Inferior parietal cortex (tissue), 1 donor: ENCODE data around the gene SAA2.
"Not testable (repeated sequence)": the region's sequence is repeated elsewhere in the genome, so short reads cannot be mapped to it uniquely, and the experiment has no call there.

Experiments
- DNase-seq: peaks from one replicate; pipeline ENCODE4 v3.0.0-alpha.2; 2016; ENCODE audit errors: extremely low spot score

Gene SAA2

DNA sequence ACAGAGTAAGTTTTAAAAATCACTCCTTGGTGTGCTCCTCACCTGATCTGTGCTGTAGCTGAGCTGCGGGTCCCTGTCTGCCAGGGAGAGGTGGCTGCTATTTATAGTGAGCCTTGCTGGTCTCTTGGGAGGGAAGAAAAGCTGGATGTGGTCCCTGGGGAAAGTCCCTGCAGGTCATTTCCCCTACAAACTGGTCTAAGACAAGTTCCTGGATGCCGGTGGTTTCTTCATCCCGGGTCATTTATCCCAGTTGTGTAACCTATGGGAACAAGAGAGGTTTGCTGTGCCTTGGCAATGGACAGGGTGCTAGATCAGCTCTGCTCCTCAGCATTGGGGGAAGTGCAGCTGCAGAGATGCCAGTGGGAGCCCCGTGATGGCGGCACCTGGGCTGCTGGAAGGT is at the start of gene SAA2:
SAA2 (minus strand) TSS at position 108 of the 400 bp plus-strand sequence. CDS start 657 bp downstream, outside the sequence.
- no peak for DNase-seq

DNA sequence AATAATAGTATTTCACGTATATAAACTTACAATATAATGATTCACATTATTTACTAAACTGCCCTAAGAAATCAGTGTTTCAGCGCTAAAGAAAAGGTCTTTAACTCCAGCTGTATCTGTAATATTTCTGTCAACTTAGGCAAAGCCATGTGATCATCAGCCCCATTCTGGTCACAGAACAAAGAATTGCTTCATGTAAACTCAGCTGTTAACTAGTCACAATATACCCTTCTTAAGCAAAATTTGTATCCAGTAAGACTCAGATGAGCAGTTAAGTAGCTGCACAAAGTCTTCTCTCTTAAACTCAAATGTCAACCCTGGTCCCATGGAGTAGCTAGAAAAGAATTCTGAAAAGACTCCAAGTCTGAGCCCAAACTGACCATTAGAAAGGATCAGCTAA is 46.8 kb upstream of the SAA2 start:
- no peak for DNase-seq

DNA sequence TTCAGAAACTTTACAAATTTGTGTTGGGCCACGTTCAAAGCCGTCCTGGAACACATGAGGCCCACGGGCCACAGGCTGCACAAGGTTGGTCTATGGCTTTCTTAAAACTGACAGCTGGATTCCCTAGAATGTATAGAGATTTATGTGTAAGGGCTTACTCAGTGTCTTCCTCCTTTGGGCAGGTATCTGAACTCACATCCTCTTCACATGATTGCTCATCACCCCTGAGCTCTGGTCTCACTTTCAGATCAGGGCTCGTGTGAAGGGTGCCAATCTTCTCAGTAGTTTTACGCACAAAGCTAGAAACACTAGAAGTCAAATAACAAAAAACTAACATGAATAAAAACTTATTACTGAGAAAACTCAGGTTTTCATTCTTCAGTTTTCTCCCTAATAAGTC is 46.4 kb upstream of the SAA2 start:
- no peak for DNase-seq

DNA sequence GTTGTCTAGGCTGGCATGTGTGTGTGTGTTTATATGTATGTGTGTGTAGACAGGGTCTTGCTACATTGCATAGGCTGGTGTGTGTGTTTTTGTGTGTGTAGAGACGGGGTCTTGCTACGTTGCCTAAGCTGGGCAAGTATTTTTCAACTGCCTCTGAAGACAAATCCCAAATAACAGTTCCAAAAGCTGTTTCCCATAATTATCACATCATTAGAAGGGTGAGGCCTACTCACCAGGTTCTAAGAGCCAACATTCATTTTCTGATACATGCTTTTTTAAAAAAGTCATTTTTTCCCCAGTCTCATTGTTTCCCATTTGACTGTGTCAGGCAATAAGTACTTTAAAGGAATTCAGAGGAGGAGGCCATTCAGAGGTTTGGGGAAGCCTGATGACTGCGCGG is 40.4 kb upstream of the SAA2 start:
- DNase-seq: no peak

DNA sequence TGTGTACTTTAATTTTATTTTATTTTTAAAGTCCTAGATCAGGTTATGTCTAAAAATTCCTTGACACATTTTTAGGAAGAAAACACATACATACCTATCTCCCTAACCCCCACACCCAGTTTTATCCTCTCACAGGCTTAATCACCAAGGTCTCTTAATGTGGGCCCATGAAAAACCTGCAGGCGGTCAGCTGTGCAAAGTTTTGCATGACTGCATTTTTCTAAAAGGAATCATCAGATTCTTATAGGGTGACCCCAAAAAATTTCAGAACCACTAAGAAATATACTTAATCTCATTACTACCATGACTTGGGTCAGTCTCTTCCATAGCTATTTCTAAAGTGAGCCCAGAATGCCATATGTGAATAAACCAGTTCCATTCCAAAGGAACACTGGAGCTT is 37.4 kb upstream of the SAA2 start:
- DNase-seq: no peak

DNA sequence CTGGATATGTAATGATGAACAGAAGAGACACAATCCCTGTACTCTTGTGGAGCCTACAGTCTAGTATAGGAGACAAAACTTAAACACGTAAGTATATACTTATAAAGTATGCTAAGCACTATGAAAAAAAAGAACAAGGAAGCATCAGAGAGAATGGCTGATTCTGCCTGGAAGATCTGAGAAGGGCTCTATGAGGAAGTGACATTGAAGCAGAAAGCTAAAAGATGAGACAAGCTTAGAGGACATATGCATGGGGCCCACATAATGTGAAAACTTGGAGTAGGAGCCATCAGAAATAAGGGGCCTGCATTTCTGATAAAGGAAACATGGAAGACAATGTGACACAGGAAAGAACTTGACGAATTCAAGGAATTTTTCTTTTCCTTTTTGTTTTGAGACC is 34.2 kb upstream of the SAA2 start:
- no peak for DNase-seq

DNA sequence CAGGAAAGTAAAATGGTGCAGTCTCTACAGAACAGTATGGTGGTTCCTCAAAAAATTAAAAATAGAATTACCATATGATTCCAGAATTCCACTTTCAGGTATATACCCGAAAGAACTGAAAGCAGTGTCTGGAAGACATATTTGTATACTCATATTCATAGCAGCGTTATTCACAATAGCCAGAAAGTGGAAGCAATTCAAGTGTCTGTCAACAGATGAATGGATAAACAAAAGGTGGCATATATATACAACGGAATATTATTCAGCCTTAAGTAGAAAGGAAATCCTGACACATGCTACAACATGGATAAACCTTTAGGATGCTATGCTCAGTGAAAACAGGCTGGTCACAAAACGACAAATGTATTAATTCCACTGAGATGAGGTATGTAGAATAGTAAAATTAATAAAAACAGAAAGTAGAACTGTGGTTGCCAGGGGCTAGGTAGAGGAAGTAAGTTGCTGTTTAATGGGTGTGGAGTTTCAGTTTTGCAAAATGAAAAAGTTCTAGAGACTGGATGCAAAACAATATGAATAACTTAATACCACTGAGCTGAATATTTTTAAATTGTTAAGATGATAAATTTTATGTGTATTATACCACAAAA is 32.1 kb upstream of the SAA2 start:
- DNase-seq: no peak

DNA sequence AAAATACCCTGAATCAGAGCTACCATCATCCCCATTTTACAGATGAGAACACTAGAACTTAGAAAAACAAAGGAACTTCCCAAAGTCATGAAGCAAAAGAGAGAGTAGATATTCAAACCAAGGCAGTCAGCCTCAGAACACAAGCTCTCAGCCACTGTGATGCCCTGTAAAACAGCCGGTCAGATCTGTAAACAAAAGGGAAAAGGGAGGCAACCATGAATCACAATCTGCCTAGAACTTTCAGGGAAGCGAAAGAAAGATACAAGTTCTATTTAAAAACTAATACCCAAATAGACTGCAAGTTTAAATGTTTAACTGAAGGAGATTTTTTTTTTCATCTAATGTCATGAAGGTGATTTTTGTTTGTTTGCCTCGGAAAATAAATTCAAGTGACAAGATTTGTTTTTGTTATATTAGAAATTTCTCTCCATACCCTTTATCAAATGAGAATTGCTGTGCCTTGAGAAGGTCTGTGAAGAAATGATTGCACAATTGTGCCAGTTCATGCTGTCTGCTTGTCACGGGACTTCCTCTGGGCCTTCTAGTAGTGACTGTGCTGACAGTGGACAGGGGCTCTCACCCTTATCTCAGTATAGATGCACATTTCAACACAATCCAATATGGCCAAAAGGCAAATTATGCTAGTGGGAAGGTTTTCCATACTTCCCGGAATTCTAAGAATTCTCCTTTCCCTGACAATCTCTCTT is 29.2 kb upstream of the SAA2 start:
- peak; percentile 15 for DNase-seq

DNA sequence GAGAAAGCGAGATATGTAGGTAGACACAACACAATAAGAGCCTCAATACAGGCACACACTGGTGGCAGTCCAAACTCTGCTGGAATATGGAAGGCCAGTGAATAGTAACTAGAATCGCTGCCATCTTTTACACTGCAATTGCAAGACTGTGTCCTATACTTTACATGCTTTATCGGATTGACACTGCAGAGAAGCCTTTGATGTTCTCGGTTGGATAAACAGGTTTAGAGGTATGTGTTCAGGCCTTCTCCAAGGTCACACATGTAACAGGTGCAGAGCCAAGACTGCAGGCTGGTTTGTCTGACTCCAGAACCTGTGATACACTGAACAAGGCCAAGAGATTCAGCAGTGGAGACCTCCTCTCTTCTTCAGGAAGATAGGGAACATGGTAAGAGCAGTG is 22.7 kb upstream of the SAA2 start:
- DNase-seq: no peak

DNA sequence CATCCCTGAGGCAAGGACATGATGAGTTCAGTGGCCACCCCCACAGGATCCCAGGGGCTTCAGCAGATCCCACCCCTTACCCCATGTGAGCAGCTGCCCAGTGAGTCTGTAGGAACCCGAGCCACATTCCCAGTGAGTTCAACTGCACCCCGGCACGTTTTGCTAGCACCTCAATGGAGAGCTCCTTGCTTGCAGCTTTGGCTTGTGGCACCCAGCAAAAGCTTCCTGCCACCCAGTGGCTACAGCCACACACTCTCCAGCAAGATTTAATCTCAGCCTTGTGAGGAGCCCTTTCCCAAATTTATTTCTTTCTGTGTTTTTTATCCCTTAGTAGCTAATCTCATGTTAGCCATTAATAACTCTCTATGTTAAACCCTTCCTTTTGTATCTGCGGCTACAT is 21.6 kb upstream of the SAA2 start:
- DNase-seq: no peak

DNA sequence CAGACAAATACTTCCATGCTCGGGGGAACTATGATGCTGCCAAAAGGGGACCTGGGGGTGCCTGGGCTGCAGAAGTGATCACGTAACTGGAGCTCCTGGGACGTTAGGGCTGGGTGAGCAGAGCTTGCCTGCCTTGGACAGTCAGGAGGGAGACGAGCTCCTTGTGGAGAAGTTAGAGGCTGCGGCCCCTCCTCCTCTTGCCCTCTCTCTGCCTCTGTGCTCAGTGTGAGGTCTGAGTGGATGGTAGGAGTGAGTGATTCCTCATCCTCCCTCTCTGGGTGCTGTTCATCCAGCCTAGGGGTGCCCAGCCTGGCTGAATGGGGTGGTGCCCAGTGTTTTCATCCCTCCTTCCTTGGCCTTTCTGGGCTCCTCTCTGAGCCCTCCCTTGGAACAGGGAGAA is 20.8 kb upstream of the SAA2 start:
- not testable (repeated sequence) for DNase-seq

DNA sequence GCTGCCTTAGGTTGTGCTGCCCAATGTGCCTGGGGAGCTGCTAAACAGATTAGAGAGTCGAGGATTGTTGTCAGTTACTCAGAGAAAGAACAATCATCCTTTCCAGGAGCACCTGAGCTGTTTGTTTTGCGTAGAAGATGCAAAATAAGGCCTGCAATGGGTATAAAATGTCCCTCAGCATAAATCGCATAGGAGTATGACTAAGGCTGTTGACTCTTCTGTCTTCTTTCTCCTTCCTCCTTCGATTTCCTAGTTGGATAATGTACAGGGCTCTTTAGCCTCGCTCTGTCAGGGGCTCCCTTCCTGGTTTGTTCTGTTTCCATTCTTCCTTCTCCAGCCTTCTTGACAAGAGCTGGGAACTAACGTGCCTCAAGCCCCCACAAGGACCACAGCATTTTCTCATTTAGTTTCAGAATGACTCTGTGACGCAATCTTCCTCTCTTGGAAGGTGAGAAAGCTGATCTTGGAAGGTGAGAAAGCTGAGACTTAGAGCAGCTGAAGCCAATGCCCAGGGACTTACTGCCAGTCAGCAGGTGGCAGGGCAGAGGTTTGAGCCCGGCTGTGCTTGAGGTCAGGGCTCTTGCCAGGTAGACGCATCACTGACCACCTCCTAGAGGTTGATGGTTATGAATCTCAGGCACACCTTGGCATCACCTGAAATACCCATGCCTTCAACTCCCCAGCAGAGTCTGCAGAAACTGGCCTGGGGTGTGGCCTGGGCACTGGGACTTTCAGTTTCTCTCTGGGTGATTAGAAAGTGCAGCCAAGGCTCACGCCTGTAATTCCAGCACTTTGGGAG is 19.1 kb upstream of the SAA2 start:
- not testable (repeated sequence) for DNase-seq

DNA sequence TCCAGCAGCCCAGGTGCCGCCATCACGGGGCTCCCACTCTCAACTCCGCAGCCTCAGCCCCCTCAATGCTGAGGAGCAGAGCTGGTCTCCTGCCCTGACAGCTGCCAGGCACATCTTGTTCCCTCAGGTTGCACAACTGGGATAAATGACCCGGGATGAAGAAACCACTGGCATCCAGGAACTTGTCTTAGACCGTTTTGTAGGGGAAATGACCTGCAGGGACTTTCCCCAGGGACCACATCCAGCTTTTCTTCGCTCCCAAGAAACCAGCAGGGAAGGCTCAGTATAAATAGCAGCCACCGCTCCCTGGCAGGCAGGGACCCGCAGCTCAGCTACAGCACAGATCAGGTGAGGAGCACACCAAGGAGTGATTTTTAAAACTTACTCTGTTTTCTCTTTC is 17.5 kb upstream of the SAA2 start, which contains the start of gene SAA1:
SAA1 (plus strand) TSS at position 316 of the 400 bp plus-strand sequence. CDS start 624 bp downstream, outside the sequence.
- DNase-seq: no peak

DNA sequence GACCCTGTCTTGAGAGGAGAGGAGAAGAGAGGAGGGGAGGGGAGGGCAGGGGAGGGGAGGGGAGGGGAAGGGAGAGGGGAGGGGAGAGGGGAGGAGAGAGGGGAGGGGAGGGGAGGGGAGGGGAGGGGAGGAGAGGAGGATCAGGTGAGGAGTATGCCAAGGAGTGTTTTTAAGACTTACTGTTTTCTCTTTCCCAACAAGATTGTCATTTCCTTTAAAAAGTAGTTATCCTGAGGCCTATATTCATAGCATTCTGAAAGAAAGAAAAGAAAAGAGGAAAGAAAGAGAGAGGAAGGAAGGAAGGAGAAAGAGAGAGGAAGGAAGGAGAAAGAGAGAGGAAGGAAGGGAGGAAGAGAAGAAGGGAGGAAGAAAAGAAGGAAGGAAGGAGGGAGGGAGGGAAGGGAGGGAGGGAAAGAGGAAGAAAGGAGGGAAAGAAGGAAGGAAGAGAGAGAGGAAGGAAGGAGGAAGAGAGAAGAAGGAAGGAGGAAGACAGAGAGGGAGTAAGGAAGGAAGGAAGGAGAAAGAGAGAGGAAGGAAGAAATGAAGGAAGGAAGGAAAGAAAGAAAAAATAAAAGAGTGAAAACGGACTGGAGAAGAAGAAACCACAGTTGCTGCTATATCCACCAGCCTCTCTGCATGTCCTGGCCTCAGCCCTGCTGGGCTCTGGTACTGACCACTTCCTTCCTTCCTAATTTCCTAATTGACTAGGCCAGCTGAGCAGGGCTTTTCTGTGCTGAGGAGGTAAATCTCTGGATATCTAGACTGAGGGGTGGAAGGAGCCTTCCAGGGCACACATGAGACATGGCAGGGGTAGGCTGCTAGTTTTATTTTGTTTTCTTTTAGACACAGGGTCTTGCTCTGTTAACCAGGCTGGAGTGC is 16.4 kb upstream of the SAA2 start:
- no peak for DNase-seq

DNA sequence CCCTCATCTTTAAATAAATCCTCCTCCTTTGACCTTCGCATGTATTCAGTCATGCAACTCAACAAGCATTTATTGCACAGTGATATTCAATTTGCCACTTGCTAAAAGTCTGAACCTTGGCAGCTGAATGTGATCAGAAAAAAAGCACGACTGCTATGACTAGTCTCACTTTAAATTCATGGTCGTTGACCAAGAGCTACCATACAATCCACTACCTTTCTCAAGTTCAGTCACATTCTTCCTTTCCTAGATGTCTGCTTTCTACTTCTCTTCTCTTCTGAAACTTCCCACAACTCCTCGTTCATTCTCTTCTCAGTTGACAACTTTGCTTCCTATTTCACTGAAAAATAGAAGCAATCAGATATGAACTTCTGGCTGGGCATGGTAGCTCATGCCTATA is 15.6 kb upstream of the SAA2 start:
- DNase-seq: no peak

DNA sequence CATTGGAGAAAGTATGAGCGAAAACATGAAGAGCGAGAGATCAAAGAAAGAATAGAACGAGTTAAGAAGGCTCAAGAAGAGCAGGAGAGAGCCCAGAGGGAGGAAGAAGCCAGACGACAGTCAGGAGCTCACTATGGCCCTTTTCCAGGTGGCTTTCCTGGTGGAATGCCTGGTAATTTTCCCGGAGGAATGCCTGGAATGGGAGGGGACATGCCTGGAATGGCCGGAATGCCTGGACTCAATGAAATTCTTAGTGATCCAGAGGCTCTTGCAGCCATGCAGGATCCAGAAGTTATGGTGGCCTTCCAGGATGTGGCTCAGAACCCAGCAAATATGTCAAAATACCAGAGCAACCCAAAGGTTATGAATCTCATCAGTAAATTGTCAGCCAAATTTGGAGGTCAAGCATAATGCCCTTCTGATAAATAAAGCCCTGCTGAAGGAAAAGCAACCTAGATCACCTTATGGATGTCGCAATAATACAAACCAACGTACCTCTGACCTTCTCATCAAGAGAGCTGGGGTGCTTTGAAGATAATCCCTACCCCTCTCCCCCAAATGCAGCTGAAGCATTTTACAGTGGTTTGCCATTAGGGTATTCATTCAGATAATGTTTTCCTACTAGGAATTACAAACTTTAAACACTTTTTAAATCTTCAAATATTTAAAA is 14.3 kb upstream of the SAA2 start:
- not testable (repeated sequence) for DNase-seq

DNA sequence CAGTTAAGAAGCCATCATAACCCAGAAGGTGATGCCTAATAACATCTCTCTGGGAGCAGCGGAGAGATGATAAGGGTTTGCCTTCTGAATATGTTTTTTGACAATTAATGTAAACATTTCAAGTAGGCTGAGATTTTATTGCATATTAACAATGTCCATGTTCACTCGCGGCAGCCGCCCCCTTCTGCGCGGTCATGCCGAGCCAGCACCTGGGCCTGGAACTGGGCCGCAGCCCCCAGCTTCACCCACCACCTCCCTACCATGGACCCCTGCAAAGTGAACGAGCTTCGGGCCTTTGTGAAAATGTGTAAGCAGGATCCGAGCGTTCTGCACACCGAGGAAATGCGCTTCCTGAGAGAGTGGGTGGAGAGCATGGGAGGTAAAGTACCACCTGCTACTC is 13.3 kb upstream of the SAA2 start:
- DNase-seq: no peak

DNA sequence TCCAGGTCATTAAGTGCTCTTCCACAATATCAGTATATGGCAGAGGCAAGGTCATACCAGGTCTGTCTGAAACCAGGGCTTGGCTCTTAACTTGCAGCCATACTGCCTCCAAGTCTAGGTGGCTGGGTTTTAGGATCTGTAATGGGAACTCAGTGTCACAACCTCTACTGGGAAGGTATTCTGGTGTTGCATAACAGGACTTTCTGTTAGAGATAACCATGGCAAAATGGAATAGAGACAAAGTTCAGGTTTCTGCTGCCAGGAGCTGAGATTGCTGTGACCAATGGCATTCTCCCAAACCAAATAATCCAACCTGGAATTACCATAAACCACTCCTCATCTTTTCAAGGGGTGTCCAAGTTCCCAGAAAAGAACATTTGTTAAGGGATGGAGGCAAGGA is 10.8 kb upstream of the SAA2 start:
- DNase-seq: no peak

DNA sequence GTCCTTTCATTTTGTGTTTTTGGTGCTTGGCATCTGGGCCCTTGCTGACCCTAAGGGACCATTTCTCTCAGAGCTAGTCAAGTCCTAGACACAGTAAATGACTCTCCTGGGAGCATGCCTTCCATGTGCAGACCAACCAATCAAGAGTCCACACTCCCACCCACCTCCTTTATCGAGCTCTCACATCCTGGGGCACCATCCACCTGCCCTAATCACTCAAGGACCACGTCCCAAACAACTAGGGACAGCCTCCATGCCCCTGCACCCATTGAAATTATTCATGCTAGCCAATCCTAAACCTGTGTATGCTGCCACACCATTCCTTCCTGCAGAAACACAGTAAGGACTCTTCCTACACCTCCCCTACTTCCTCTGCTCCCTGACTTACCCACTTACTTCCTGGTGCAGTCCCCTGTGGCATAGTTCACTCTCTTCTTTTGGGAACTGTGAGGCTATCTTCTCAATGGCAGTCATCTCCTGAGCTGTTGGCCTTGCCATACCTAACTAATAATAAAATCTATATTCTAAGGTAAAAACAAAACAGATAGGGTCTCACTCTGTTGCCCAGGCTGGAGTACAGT is 6.4 kb upstream of the SAA2 start:
- no peak for DNase-seq

DNA sequence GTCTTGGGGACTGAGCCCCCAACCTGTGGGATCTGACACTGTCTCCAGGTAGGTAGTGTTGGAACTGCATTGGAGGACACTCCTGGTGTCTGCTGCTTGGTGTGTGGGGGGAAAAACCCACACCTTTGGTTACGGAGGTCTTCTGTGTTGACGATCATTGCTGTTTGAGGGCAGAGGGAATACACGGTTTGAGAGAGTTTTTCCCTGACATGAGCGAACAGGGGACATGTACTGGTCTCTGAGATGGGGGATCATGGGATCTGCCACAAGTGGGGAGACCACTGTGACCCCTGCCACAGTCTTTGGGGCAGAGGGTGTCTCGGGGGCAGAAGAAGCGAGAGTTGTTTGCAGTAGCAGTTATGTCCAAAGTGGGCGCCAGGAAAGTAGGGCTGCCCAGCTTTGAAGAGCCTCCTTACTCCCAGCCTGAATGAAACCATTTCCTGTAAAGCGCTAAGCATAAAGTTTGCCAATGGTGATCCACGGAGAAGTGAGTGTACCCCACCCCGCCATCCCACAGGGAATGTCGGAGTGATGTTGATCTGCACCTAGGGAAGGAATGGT is 5.4 kb upstream of the SAA2 start:
- no peak for DNase-seq

DNA sequence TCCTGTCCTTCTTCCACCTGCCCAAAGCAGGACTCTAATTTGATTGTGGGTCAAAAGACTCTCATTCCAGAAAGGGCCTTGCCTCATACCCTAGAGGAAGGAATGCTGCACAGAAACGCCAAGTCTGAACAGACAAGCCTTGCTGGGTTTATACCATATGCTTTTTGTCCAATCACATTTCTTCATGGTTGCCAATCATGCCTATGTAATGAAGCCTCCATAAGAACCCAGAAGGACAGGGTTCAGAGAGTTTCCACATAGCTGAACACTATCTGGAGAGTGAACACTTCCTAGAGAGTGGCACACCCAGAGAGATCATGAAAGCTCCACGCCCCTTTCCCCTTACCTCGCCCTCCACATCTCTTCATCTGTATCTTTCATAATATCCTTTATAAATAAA is 4.8 kb upstream of the SAA2 start:
- no peak for DNase-seq
